Renal pelvis (tissue), 4 donors: ENCODE results near the gene CD40LG. TPM values are rescaled to one million over a fixed set of nuclear protein-coding genes. Genes with fewer than 3 reads are reported as not detected.

Experiments
- DNase-seq: peaks from one replicate; pipeline ENCODE4 v3.0.0-alpha.2; 2013
- polyA plus RNA-seq, 3 donors: library from polyadenylated mRNA; unstranded; fragments of 120-200 nt; gene quantifications; one replicate each; pipeline ENCODE4 v1.2.1, GENCODE V29; 2013; ENCODE audit not compliant: insufficient read length in 3 of 3

Gene CD40LG
- polyA plus RNA-seq, 3 donors, result 0.06 TPM; not detected in 2

DNA sequence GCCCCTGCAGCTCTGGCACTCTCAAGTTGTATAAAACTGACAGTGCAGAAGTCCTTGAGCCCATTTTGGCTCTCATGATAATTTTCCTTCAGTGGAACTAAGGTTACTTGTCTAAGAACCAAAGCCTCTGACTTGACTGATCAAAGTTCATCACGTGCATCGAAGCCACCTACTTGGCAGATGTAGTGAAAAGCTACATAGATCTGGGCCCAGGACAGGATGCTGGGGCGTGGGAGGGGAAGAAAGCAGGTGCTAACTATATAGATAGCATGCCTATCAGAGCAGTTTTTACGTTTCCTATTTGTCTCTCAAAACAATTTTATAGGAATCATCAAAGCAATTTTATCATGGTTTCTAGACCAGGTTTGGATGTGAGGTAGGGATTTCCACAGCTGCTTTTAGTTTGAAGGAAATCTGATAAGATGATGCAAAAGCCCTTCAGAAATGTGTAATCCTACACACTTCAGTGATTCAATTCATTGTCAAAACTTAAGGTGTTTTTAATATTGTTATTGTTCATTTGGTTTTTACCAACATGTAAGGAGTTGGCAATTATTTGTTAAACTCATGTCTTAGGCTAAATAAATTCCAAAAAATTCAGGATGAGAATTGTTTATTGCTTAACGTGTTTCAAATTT lies 1.2 kb upstream of the CD40LG start:
- DNase-seq, result no peak

DNA sequence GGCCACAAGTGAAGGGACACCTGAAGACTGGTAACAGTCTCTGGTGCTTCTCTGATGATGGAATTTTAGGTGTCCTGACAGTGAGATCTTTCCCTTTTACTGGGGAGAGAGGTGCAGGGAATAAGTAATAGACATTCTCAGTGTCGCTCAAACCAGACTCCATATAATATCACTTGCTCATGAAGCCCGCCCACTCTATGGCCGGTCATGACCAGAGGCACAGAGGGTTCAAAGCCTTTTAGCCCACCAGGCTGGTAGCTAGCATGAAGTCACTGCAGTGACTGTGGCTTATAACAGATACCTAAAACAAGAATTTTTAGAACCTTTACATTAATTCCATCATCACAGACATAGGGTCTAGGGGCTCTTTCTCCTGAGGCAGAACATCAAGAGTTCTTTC lies 2.9 kb downstream of the CD40LG start:
- no peak for DNase-seq

DNA sequence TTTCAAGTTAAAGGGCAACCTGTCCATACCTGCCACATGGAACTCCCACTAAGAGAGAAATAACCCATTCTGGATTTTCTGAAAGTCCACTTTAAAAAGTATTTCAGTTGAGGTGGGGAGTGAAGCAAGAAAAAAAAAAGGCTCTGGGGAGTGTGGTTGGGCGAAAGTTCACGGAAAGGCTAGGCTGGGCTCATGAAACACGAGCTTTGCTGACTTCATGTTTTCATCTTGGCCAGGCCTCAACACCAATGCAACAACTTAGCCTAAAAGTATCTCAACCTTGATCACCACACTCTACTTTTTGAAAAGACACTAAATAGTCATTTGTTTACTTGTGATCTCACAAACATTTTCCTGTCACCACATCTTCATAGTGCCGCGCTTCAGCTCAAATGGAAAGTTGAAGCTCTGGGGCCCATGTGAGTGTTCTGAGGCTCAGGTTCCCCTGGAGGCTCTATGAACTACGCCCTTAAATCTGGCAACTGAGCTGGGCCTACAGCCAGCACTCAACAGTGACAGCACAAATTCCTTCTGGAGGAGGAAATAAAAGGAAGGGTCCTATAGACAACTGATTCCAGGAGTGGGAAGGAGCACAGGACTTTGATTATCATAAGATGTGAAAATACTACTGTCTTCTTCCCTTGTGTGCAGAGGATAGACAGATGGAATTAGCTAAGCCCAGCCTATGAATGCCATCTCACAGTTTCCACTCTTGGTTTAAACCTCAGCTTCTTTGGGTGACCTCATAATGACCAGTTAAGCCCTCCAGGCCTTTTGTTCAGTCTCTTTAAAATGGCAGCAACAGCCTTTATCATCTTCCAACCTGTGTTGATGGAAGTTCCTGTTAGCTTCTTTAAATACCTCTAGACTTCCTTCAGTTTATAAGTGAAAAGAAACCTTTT lies 5.1 kb downstream of the CD40LG start:
- no peak for DNase-seq

DNA sequence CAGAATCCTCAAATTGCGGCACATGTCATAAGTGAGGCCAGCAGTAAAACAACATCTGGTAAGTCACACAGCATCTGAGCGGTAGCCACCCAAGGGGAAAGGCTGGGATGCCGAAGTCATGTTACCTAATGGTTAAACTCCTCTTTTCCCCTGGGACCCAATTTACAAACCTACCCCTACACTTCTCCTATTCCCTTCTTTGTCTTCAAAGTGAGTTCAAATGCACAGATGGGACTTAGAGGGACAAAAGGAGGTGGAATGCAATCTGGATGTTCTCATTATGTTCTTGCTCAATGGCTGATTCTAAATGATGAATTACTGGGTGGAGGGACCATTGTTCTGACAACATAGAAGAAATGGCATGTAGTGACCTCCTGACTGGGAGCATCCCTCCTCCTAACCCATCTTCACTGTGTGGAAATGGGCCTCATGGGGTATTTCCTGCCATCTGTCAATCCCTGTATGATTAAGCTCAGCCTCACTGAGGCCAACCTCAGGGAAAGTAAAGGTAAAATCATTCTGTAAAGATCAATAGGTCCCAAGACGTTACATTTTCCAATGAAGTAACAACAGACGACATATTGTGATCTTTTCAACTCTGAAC lies 8.5 kb downstream of the CD40LG start:
- DNase-seq, result no peak

DNA sequence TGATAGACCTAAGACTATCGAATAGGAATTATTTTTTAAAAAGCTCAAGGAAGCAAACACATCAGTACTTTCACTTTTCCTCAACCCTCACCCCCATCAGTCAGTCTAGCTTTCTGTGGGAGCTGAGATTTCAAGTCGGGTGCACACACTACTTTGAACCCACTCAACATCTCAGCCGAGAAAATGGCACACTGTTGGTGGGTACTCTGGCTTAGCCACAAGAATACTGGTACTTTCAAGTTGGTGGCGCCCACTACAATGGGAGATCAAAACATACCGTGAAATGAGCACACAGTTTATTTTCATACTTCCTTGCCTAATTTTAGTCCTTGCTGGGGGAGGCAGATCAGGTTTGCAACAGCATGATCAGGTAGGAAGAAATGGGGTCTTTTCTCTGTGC lies 10.2 kb downstream of the CD40LG start:
- DNase-seq, result no peak

DNA sequence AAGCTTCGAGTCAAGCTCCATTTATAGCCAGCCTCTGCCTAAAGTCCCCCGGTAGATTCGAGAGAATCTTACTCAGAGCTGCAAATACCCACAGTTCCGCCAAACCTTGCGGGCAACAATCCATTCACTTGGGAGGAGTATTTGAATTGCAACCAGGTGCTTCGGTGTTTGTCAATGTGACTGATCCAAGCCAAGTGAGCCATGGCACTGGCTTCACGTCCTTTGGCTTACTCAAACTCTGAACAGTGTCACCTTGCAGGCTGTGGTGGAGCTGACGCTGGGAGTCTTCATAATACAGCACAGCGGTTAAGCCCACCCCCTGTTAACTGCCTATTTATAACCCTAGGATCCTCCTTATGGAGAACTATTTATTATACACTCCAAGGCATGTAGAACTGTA lies 11.2 kb downstream of the CD40LG start:
- DNase-seq, result no peak

DNA sequence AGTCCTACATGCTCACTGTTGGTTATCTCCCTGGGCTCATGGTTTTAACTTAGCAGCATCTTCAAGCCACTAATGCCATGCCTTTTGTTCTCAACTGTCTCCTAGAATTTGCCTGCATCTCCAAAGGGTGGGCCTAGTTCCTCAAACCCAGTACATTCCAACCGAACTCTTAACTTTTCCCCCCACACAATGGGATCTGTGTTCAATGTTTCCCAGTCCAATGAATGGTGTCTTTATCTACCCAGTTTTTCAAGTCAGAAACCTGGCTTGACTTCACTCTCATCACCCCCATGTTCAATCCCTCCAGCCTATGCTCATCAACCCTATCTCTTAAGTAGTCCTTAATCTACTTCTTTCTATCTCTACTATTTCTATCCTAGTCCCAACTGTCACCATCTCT lies 12.9 kb downstream of the CD40LG start:
- no peak for DNase-seq

DNA sequence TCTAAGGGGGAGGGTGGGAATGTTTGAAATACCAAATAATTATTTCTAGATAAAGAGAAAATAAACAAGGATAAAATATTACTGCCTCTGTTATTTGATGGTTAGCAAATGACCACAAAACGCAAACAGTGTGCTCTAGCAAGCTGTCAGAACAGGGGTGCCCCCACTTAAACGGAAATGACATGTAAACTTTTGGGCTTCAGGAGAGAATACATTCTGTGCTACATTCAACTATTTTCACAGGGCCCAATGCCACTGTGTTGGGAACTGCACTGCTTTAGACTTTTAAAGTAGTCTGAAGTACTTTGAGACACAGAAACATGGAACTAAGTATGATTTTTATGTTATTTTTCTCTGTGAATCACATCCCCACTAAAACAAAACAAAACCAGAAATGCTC lies 14.1 kb downstream of the CD40LG start:
- no peak for DNase-seq

DNA sequence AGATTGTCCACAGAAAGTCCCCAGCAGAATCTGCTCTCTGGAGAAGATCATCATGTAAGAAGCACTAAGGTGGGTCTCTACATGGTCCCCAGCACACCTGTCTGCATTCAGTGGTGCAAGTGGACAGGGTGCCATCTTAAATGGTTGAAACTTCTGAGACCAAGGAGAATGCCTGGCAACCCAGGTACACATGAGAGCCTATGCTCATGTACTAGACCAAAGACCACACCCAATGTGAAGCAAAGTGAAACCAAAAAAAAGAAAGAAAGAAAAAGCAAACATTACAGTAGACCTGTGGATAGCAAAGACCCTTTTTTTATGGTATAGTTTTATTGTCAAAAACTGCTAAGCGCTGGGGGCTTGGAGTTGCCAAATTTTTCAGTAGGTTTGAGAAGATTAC lies 15.0 kb downstream of the CD40LG start:
- DNase-seq, result no peak

DNA sequence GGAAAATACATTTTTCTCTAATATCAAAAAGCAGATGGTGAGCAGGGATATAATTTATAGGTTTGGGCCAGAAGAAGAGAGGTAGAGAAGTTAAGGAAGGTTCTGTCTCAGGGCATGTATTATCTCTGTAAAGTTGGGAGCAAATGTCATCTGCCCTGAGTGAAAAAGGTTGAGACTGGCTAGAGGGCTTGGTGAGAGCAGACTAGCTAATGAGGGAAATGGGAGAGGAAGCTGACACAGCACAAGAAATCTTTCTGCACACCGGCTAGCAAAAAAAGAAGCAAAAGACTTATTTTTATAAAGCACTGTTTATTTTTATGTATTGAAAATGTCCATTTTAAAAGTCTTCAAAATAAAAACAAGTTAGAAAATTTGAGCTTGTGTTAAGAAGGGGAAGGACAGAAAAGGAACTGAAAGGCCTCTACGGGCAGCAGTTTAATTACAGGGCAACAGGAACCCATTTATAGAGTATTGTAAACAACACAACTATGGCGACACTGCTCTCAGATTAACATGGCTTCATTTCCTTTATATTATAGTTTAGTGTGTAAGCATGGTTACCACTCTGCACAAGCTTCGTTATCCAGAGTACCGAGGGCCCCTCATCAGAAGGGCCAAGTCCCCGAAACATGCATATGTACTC lies 17.4 kb downstream of the CD40LG start:
- DNase-seq, result no peak

DNA sequence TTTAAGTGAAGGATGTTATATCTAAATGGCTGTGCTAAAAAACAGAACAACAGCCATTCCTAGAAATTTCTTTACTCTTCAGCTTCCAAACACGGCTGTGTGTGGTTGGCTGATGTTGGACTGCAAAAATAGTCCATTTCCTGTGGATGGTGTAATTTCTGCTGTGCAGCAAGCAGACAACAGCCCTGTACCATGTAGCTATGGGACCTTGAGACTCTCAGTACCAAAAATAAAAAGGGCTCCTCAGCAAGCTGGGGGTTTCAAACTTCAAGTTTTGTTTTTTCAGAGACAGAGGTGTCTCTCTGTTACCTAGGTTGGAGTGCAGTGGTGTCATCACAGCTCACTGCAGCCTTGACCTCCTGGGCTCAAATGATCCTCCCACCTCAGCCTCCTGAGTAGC lies 18.1 kb downstream of the CD40LG start:
- no peak for DNase-seq

DNA sequence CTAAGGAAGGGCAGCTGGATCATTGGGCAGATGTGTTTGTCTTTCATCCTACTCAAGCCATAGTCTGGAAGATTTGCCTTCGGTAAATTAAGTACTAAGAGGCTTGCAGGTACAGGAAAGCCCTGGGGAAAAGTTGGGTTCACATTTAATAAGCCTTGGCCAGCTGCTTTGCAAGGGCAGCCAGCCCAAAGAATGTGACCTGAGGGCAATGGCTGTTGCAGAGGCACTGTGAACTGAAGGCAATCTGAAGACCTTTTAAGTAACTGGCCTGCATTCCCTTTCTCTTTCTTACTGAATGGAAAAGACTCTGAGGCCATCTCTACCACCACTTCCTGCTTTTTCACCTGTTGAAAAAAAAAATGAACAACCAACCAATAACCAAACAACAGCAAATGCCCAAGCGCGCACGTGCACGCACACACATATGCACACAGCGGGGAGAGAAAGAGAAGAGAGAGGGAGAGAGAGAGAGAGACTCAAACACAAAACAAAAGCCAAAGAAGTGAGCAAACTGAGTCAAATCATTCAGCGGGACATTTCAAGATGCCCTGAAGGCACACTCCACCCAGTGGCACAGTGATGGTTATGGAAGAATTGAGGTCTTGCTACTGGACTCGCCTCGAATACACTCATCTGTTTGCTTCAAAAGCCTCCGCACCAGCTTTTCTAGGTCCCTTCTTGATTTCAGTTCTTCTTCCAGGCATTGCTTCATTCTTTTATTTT lies 19.6 kb downstream of the CD40LG start:
- DNase-seq, result no peak

DNA sequence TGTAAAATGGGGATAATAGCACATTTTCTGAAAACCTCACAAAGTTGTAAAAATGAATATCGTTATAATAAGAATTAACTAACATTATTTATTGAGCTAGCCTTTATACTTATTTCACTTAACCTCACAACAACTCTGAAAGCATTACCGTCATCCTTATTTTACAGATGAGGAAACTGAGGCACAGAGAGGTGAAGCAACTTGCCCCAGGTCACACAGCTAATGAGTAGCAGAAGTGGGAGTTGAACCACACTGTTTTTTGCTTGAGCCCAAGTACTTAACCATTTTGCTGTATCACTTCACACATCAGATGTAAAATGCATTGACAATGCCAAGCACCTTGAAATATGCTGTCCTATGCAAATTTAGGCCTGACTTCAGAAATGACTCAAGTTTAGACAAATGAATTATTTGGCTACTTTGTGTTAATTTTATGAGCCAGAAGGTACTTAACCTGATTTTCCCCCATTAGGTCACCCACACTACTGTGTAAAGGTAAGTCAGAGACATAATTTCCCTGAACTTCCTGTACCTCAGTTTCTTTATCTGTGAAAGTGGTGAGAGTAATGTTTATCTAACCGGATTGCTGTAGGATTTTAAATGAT lies 23.1 kb downstream of the CD40LG start:
- DNase-seq, result no peak

DNA sequence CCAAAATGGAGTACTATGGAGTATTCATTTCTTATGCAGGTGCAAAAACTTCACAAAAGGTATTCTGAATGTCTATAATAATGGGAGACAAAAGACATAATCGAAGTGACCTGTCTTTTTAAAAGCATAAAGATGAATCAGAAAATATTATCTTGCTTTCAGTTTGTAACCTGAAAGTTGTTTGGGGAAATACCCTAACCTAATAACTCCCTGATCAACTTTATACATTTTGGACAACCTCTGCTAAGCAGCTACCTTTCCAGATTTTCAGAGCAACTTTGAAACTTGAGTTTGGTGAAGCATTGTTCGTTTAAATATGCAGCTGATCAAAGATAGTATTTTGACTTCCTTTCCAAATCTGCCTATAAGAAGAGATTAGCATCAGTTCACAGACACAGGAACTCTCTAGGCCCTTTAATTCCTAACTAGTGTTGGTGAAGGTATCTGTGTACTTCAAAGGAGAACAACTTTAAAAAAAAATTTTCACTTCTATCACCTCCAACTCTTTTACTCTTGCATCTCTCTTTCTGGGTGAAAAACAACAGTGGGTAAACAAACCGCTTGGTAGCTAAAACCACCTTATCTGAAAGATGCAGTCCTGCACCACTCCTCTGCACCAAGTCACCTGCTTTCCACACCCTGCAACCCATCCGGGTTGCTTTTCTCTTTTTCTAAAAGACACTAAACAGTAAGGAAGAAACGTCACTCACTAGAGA lies 26.5 kb downstream of the CD40LG start:
- no peak for DNase-seq

DNA sequence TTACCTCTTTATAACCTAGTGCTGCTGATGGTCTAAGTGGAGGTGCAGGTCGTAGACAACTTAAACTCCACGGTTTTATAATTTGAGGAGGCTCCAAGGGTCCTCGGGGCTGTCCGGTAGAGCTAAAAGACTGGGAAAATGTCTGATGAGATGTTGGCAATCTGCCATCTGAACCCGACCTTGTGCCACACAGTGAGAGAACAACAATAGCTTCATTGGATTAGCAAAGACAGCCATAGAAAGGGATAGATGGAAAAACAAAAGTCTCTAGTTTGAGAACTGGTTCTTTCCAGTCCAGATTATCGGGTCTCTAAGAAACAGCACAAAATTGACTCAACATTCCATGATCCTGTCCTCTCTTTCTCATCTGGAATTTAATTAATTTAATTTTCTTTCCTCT lies 31.6 kb downstream of the CD40LG start:
- DNase-seq, result no peak

DNA sequence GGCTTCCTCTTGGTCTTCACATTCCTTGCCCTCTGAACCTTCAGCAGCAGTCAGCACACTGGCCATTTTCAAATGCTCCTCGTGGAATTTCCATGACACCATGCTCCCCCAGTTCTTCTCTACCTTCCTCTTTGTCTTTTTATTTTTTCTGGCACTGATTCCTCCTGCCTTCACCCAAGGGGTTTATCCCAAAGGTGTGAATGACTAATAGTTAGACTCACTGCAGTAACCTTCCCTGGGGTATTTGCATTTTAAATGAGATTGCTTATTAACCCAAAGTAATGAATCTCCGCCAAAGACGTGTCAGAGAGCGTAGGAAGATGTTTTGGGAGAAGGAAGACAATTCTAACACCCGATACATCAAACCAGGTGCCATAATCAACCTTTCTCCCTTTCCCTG lies 36.2 kb downstream of the CD40LG start:
- no peak for DNase-seq

DNA sequence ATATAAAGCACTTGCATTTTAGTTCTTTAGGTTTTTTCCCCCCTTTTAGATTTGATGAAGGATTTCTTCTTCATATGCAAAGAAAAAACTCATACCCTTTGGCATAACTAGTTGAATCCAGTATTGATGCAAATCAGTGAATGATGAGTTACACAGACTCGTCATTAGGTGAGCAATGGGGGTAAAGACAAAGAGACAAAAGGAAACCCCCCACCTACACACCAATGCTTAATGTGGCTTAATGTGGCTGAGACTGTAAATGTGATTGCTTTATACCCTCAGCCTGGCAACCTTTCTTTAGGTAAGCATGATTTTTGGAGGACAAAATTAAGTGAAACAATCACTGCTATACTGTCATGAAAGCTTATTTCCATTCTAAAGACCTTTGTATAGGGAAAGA lies 39.5 kb downstream of the CD40LG start:
- no peak for DNase-seq

DNA sequence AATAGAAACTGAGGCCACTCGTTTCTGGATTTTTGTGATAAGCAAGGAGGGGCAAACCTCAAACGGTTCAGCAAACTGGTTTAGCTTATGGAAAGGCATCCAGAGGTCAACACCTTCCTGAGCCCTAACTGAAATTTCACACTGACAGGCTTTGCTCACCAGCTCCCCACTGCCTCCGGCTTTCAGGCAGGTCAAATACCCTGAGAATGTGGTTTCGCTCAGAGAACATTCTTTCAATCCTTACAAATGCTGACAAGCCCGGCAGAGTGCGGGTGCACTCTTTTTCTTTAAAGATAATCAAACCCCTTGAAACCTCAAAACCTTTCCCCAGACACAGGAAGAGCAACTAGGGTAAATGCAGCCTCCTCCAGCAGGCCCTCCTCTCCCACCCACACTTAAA lies 41.5 kb downstream of the CD40LG start:
- DNase-seq, result no peak

DNA sequence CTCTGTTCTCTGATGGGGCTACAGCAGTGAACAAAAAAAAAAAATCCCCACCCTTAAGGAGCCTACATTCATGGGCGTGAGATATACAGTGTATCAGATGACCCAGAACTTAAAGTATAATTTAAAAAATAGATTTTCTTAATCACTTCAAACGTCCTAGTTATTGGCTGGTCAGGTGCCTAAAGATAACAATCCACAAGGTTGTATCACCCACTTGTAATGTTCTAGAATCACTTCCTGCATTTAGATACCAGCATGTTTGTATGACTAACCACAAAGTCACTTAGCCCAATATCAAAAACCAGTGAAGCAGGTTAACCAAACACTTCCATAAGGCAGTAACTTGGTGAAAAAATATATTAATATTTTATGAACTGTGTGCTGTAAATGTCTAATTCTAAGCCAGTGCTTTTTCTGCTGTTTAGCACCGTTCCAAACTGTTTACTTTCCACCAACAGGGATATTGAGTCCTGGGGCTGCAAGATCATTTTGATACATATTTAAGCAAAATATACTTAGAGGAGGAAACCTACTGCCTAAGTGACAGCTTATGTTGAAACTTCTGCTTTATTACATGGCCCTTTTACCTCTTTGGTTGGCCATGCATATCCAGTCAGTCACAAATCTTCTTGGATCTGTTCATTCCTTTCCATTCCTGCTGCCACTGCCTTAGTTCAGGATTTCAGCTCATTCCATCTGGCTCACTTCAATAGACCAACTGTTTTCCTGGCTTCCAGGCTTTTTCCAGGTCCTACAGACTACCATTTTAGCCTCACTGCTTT lies 43.3 kb downstream of the CD40LG start:
- no peak for DNase-seq

DNA sequence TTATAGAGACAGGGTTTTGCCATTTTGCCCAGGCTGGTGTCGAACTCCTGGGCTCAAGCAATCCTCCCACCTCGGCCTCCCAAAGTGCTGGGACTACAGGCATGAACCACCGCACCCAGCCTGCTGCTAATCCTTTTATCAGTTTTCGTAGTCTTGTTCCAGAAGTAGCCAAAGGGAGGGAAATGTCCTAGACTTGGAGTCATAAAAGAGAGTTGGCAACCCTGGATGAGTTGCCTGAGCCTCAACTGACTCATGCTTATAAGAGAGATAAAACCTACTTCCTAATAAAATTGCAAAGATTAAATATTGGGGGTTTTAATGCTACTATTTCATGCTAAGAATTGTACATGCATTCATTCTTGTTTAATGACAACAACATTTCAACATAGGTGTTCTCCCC lies 44.3 kb downstream of the CD40LG start:
- no peak for DNase-seq
